Neuron (in vitro differentiated cells): ENCODE results near the gene HLA-DOA.

Source experiments
- H2AFZ ChIP-seq: one replicate; pipeline ENCODE4 v1.6.1; 2013; ENCODE audit warnings: low read depth, mild to moderate bottlenecking, inconsistent platforms, low read length, moderate library complexity
- H3K27me3 ChIP-seq: one replicate; pipeline ENCODE4 v1.6.1; 2013; ENCODE audit warnings: low read length; ENCODE audit not compliant: insufficient read depth
- H3K36me3 ChIP-seq: one replicate; pipeline ENCODE4 v1.6.1; 2013; ENCODE audit warnings: low read length; ENCODE audit not compliant: insufficient read depth
- H3K4me1 ChIP-seq: one replicate; pipeline ENCODE4 v1.6.1; 2013; ENCODE audit warnings: low read length; ENCODE audit not compliant: insufficient read depth
- H3K4me3 ChIP-seq: 2 replicates; pipeline ENCODE4 v1.5.1; 2013; ENCODE audit warnings: mild to moderate bottlenecking, low read length, moderate library complexity
- H3K9me3 ChIP-seq: one replicate; pipeline ENCODE4 v1.6.1; 2013; ENCODE audit warnings: low read length

Gene HLA-DOA

GRCh38 chr6:33008944-33009861, at the start of gene HLA-DOA:
TSS of gene HLA-DOA (minus strand) at chr6:33009591.
- no peak within 1 kb of the TSS for H2AFZ ChIP-seq
- peaks cover 14% of the 10 kb centered on the region for H3K27me3 ChIP-seq
- no peaks in the 10 kb centered on the region for H3K9me3 ChIP-seq
- no peak within 1 kb of the TSS for H3K4me3 ChIP-seq
- H3K4me1 ChIP-seq = no peaks in the 10 kb centered on the region
- H3K36me3 ChIP-seq = no peaks in the 10 kb centered on the region

- Histone ChIP-seq H3K27me3 (peaks cover 14% of the 10 kb centered on the region), H3K36me3 (no peaks in the 10 kb centered on the region)
Measured at GRCh38 chr6:33057222-33058150, 48.1 kb upstream of the HLA-DOA start.

GRCh38 chr6:33053230-33053629, 43.8 kb upstream of the HLA-DOA start:
- H3K4me1 ChIP-seq = peaks cover 17% of the 10 kb centered on the region
- H3K27me3 ChIP-seq = peaks cover 23% of the 10 kb centered on the region
- no peak overlapping the region for H2AFZ ChIP-seq
- no peak overlapping the region for H3K4me3 ChIP-seq
- H3K36me3 ChIP-seq = no peaks in the 10 kb centered on the region
- no peaks in the 10 kb centered on the region for H3K9me3 ChIP-seq

More at GRCh38 chr6:33057222-33058150, 48.1 kb upstream of the HLA-DOA start:
- Histone ChIP-seq H3K9me3 (no peaks in the 10 kb centered on the region), H2AFZ (no peak overlapping the region), H3K4me1 (no peaks in the 10 kb centered on the region), H3K4me3 (no peak overlapping the region)

GRCh38 chr6:33052627-33053026, 43.2 kb upstream of the HLA-DOA start:
- H3K4me3 ChIP-seq = no peak overlapping the region
- H3K4me1 ChIP-seq = peaks cover 17% of the 10 kb centered on the region
- H3K36me3 ChIP-seq = no peaks in the 10 kb centered on the region
- H2AFZ ChIP-seq = no peak overlapping the region
- H3K27me3 ChIP-seq = peaks cover 23% of the 10 kb centered on the region
- H3K9me3 ChIP-seq = no peaks in the 10 kb centered on the region

- Histone ChIP-seq H3K36me3 (no peaks in the 10 kb centered on the region), H3K9me3 (no peaks in the 10 kb centered on the region), H3K27me3 (peaks cover 9% of the 10 kb centered on the region), H2AFZ (no peak overlapping the region), H3K4me3 (no peak overlapping the region), H3K4me1 (peaks cover 17% of the 10 kb centered on the region)
Measured at GRCh38 chr6:33050014-33050810, 40.8 kb upstream of the HLA-DOA start.

- Histone ChIP-seq H3K4me1 (peaks cover 17% of the 10 kb centered on the region), H3K36me3 (no peaks in the 10 kb centered on the region), H2AFZ (no peak overlapping the region), H3K9me3 (no peaks in the 10 kb centered on the region), H3K27me3 (peaks cover 9% of the 10 kb centered on the region), H3K4me3 (no peak overlapping the region)
Measured at GRCh38 chr6:33049323-33050013, 40.1 kb upstream of the HLA-DOA start.

- H2AFZ ChIP-seq = no peak overlapping the region
- no peaks in the 10 kb centered on the region for H3K36me3 ChIP-seq
- H3K4me1 ChIP-seq = no peaks in the 10 kb centered on the region
- H3K9me3 ChIP-seq = no peaks in the 10 kb centered on the region
- no peak overlapping the region for H3K4me3 ChIP-seq
- H3K27me3 ChIP-seq = peaks cover 4% of the 10 kb centered on the region
Measured at GRCh38 chr6:33040157-33040556, 30.8 kb upstream of the HLA-DOA start.

DNA sequence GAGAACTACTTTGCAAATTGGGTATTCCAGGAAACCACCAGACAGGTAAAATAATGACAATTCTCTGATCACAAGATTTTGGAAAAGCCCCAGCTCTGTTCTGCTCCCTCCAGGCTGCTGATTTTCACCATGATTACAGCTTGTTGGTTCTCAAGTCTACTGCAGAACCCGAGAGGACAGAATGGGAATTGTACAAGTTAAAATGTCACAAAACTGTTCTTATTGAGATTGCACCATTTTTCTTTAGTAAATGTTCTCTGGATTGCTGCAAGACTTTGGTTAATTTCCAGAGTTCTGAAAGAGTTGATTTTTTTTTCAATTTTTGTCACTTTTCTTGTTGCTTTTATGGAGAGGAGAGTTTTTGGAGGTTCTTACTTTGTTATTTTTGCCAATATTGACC, 27.1 kb upstream of the HLA-DOA start:
- Histone ChIP-seq H3K36me3 (no peaks in the 10 kb centered on the region), H3K4me1 (no peaks in the 10 kb centered on the region), H2AFZ (no peak overlapping the region), H3K4me3 (no peak overlapping the region), H3K27me3 (peaks cover 4% of the 10 kb centered on the region), H3K9me3 (no peaks in the 10 kb centered on the region)

DNA sequence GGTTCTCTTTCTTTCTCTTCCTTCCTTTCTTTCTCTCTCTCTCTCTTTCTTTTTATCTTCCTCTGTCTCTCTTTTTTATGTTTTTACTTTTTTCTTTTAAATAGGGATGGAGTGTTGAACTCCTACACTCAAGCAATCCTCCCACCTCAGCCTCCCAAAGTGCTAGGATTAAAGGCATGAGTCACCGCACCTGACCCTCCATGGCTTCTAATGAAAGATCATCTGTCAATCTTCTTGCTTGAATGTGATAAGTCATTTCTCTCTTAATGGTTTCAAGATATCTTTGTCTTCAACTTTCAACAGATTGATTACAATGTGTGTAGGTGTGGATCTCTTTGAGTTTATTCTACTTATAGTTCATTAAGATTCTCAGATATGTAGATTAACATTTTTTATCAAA, 25.2 kb upstream of the HLA-DOA start:
- Histone ChIP-seq H3K9me3 (no peaks in the 10 kb centered on the region), H3K4me1 (no peaks in the 10 kb centered on the region), H2AFZ (no peak overlapping the region), H3K4me3 (no peak overlapping the region), H3K27me3 (peaks cover 6% of the 10 kb centered on the region), H3K36me3 (no peaks in the 10 kb centered on the region)

DNA sequence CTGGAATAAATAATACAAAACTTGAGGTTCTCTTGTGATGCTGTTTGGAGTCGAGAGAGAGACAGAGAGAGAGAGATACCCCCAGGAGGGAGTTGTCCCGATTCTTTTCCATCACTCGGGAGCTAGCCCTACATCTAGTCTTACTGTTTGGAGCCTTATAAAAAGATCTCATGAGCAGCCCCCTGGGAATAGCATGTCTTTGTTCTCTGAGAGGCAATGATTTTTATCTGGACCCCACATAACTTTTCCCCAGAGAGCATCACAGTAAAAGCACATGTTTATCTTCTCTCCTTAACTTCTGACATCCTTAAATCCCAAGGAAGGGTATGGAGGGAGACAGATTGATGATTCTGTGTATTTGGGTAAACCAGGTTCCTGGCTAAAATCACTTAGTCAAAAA, 20.9 kb upstream of the HLA-DOA start:
- Histone ChIP-seq H2AFZ (no peak overlapping the region), H3K4me3 (no peak overlapping the region), H3K9me3 (no peaks in the 10 kb centered on the region), H3K4me1 (no peaks in the 10 kb centered on the region), H3K27me3 (peaks cover 10% of the 10 kb centered on the region), H3K36me3 (no peaks in the 10 kb centered on the region)

- Histone ChIP-seq H3K36me3 (no peaks in the 10 kb centered on the region), H2AFZ (no peak overlapping the region), H3K27me3 (peaks cover 10% of the 10 kb centered on the region), H3K4me1 (no peaks in the 10 kb centered on the region), H3K4me3 (no peak overlapping the region), H3K9me3 (no peaks in the 10 kb centered on the region)
Measured at GRCh38 chr6:33029328-33030184, 20.2 kb upstream of the HLA-DOA start.
